COLO668 (cell line): Measurements from ENCODE around the gene SLC12A8.

Experiments used
- DNase-seq: peaks from one replicate; lab custom pipeline; 2025; ENCODE audit not compliant: unreplicated experiment; lab: John Stamatoyannopoulos, UW

SLC12A8 gene

DNA sequence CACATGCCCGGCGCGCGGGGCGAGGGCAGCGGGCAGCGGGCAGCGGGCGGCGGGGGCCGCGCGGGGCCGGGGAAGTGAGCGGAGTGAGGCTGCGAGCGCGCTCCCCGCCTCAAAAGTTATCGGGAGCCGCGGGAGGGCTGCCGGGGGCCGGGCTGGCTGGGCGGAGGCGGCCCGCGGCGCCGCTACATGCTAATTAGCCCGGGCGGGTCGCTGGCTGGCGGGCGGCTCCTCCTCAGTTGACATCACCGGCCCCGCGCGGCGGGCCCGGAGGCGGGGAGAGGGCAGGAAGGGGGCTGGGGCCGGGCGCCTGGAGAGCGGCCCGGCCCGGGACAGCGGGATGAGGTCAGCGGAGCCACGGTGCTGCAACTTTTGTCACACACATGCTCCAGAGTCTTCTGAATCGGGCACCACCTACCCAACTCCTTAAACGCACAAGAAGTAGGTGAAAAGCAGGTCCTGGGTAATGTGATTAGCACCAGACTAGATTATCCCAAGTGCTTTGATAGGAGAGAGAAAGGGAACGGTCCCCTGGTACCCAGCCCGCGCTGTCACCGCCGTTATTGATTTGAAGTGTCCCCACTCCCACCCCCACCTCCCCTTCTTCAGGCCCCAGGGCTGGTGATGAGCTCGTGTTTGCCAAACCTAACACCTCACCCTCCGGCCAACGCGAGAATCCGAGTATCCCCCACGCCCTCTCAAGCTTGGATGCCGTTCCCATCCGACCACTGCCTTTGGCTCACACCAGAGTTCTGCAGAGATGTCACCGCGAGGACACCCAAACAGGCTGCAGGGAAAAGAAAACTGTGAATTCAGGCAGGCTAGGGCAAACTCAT lies 156.4 kb downstream of the SLC12A8 start, which contains the start of gene HEG1:
Gene HEG1, minus strand, starts transcription at position 85 of the 833 bp plus-strand sequence. CDS start 107 bp downstream, outside the sequence.
- peak; percentile 67 for DNase-seq

GRCh38 chr3:125055331-125055912 lies 157.1 kb downstream of the SLC12A8 start:
- DNase-seq: peak; percentile 67

DNA sequence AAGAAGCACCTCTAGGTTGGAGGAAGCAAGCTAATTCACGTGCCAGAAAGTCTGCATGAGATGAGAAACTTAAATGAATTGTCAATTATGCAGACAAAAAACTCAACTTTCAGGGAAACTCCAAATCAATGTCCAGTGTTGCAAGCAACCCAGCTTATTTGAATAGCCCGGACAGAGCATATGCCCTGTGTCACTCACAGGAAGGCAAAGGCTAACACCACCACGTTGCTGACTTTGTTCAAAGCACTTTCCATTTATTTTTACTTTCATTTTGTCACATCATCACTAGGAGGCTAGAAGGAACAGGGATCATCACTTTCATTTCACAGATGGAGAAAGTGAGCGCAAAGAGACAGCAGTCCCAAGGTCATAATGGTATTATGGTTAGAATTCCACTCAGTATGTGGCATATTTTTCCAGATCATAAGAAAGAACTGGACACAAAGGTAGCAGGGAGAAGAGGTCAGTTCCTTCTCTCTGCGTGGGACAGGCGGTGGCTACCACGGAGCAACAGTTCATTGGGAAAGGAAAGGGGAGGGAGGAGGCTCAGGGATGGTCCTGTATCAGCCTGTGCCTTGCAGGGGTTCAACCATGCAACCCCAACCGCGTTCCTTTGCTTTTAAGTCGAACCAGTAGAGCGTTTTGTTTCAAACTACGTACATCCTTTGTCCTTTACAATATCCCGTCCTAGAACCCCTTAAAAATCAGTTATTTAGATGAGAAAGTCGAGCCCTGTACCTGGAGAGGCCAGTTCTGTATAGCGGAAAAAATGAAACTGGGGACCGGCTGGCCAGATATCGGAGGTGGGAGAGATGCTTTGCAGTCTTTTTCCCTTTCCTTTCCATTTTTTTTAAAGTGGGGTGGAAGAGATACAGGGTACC lies 157.9 kb downstream of the SLC12A8 start:
- peak; percentile 7 for DNase-seq

DNA sequence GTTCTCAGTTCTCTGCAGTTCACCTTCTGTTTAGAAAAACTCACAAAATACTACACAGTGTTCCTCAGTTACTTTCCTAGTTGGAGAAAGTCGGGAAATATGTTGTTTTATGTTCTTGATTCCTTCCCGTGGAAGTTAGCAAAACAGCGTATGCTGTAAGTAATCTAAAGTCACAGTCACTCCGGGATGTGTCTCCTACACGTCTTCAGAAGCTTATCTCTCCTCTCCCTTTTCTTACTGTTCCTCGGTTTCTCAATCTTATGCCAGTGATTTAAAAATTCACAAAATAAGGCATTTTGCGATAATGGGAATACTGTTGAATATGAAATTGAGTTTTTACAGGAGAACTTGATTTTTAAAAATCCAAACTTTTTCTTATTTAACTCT lies 158.5 kb downstream of the SLC12A8 start:
- DNase-seq: no peak

DNA sequence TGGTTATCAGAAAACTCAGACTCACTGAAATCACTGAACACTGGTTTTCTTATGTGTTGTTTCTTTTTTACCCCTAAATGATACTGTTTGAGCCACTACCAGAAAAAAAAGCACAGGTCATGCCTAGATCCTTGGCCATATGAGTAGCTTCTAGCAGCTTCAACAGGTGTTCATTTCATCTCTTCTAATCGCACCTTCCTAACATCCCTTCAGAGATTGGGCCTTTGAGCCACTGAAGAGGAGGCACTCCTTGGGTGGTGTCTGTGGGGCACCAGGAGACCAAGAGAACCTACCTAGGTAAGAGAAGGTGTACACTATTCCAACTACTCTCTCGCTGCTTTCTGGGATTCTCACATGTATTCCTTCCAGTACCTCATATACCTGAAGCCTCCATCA lies 159.2 kb downstream of the SLC12A8 start:
- no peak for DNase-seq

GRCh38 chr3:125052624-125053303 lies 159.8 kb downstream of the SLC12A8 start:
- peak; percentile 12 for DNase-seq

- no peak for DNase-seq
Observed at GRCh38 chr3:125051715-125052581, 160.6 kb downstream of the SLC12A8 start.

GRCh38 chr3:125051205-125051604 lies 161.3 kb downstream of the SLC12A8 start:
- DNase-seq: no peak

GRCh38 chr3:125050488-125051090 lies 162.0 kb downstream of the SLC12A8 start:
- no peak for DNase-seq

DNA sequence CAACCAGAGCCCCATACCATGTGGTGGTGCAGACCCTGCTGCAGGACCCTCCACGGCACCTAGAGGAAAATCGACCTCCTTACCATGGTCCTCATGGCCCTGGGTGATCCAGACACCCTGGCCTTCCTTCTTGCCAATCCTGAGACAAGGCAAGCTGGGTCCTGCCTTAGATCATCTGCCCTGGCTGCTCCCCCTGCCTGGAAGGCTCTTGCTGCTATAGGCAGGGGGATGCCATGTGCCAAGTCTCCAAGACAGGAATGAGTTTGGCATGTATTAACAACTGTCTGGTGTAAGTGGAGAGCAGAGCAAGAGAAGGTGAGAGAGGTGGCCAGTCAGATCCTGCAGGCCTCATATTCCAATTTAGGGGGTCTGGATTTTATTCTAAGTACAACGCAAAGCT lies 164.3 kb downstream of the SLC12A8 start:
- DNase-seq: no peak

DNA sequence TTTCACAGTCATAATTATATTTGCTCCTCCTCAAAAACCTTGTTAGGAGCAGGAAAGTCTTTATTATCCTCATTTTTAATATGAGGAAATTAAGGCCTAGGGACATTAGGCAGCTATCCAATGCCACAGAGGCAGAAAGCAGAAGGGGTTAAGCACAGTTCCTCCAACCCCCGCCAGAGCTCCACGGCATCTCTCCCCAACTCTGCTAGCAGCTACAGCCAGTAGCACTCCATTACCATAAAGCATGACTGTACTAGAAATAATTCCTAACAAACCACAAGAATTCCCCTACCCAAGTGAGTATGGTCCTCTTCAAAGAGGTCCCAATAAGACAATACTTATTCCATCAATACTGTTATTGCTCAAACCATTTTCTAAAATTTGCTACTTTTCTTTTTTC lies 166.6 kb downstream of the SLC12A8 start:
- no peak for DNase-seq

- no peak for DNase-seq
Observed at GRCh38 chr3:125045194-125045593, 167.4 kb downstream of the SLC12A8 start.

- no peak for DNase-seq
Observed at GRCh38 chr3:125043599-125044151, 168.9 kb downstream of the SLC12A8 start.

GRCh38 chr3:125042725-125043406 lies 169.7 kb downstream of the SLC12A8 start:
- DNase-seq: no peak

GRCh38 chr3:125039131-125040100 lies 173.1 kb downstream of the SLC12A8 start:
- no peak for DNase-seq

DNA sequence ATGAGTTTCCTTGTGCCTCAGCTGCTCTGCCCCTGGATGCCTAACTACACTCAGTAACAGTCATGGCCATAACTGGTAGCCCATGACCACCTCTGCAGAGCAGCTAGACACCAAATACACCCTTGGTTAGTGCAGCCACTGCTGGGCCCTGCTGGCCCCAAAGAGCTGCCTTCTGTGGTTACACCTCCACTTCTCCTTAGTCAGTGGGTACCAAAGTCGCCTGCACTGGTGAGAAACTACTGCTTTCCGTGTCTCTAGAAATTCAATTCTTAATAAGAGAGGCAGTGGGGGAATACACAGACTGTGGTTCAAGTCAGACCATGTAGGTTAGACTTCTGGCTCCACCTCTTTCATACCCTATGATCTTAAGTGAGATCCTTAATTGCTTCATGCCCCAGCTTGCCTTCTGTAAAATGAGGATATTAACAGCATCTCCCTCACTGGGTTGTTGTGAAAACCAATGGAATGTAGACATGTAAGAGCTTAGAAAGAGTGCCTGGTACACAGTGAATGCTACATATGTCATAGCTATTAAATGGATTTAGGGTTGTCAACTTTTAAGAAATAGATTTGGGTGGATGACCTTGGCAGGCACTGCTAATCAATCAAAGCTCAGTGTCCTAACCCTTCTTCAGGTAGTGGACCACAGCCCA lies 174.9 kb downstream of the SLC12A8 start:
- DNase-seq: no peak

DNA sequence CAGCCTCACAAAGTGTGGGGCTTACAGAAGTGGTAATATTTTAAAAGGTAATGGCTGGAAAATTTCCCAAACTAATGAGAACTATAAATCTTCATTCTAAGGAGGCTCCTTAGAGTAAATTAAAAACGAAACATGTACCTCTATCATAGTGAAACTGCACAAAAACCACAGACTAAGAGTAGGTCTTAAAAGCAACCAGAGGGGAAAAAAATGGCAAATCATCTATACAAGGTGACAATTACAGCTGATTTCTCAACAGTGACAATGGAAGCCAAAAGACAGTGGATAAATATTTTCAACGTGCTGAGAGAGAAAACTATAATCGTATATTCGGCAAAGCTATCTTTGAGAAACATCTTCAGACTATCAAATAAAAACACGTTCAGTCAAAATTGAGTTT lies 177.3 kb downstream of the SLC12A8 start:
- no peak for DNase-seq
